Measurements from ENCODE around the gene COX6B2. TPM values are rescaled to one million over a fixed set of nuclear protein-coding genes. Genes with fewer than 3 reads are reported as not detected.
A peak's percentile ranks its signal among the peaks of the same experiment; 100 is the strongest.
"Not testable (repeated sequence)": the region's sequence is repeated elsewhere in the genome, so short reads cannot be mapped to it uniquely, and the experiment has no call there.

The COX6B2 gene
- total and polyA plus RNA-seq, 3 experiments from 2014 or later, result not detected

GRCh38 chr19:55339889-55340783 lies 14.4 kb downstream of the COX6B2 start:
- Histone ChIP-seq H3K27me3 (ENCODE audit: insufficient read depth, low read length, poor library complexity, severe bottlenecking) (no peaks in the 10 kb centered on the region), H3K4me3 (ENCODE audit: low read length) (peak overlapping the region; percentile 77), H3K9me3 (ENCODE audit: low read length) (no peaks in the 10 kb centered on the region), H3K36me3 (ENCODE audit: insufficient read depth, low read length) (no peaks in the 10 kb centered on the region), H3K4me1 (ENCODE audit: insufficient read depth, low read length) (peaks cover 24% of the 10 kb centered on the region), H3K27ac (ENCODE audit: low read depth, low read length) (peak overlapping the region; percentile 95)
- Mint-ChIP-seq H3K4me1 (peaks cover 21 to 29% (median 27%) of the 10 kb centered on the region in 3 donors), H3K27ac (peak overlapping the region; percentile 98 to 100 (median 100)), H3K36me3 (peaks cover 0 to 19% (median 2%) of the 10 kb centered on the region in 3 donors), H3K27me3 (peaks cover 8 to 15% of the 10 kb centered on the region in 2 donors), H3K4me3 (peak overlapping the region; percentile 89 to 97 (median 90)), H3K9me3 (peaks cover 0 to 3% (median 0%) of the 10 kb centered on the region in 5 donors)
- ChIA-PET POLR2A (interaction anchor here (0.9 to 2.0 kb wide), 13 partner anchors 11 to 1244 kb away, joined by 3 to 20 read pairs (median 6); partner anchors contain the start of genes FIZ1, HSPBP1, ISOC2 and PPP6R1), CTCF (interaction anchor here (1.2 to 3.5 kb wide), 7 partner anchors 13 to 314 kb away, joined by 3 to 28 read pairs (median 9); partner anchors contain the start of genes TMEM238 and U2AF2)
- DNase-seq, result peak in 2 of 5 donors; percentile 27 to 61

- H3K27ac Mint-ChIP-seq, result peak within 1 kb of the TSS; percentile 98 to 100 (median 100)
- H3K36me3 ChIP-seq (ENCODE audit: insufficient read depth, low read length), result no peaks in the 10 kb centered on the region
- peaks cover 11 to 15% of the 10 kb centered on the region in 2 donors for H3K27me3 Mint-ChIP-seq
- H3K36me3 Mint-ChIP-seq, result peaks cover 0 to 15% (median 0%) of the 10 kb centered on the region in 3 donors
- H3K4me1 ChIP-seq (ENCODE audit: insufficient read depth, low read length), result peaks cover 24% of the 10 kb centered on the region
- H3K4me3 Mint-ChIP-seq, result peak within 1 kb of the TSS; percentile 89 to 97 (median 90)
- H3K4me3 ChIP-seq (ENCODE audit: low read length), result peak within 1 kb of the TSS; percentile 77
- ChIA-PET CTCF (interaction anchor here (0.8 to 3.5 kb wide), 8 partner anchors 14 to 315 kb away, joined by 3 to 28 read pairs (median 6); partner anchors contain the start of genes TMEM238 and U2AF2), POLR2A (interaction anchor here (0.5 to 2.0 kb wide), 18 partner anchors 12 to 1244 kb away, joined by 3 to 20 read pairs (median 4); partner anchors contain the start of genes FIZ1, HSPBP1, ISOC2 and PPP6R1)
- H3K4me1 Mint-ChIP-seq, result peaks cover 21 to 29% (median 27%) of the 10 kb centered on the region in 3 donors
- peaks cover 0 to 3% (median 0%) of the 10 kb centered on the region in 5 donors for H3K9me3 Mint-ChIP-seq
- H3K9me3 ChIP-seq (ENCODE audit: low read length), result no peaks in the 10 kb centered on the region
- H3K27me3 ChIP-seq (ENCODE audit: insufficient read depth, low read length, poor library complexity, severe bottlenecking), result no peaks in the 10 kb centered on the region
- H3K27ac ChIP-seq (ENCODE audit: low read depth, low read length), result peak within 1 kb of the TSS; percentile 100
- peak; percentile 100 for DNase-seq
These were observed 15.2 kb downstream of the COX6B2 start, which contains the start of gene KMT5C for GRCh38 chr19:55339105-55339888. Gene KMT5C, plus strand, starts transcription at chr19:55339876. Its CDS starts 2,061 bp downstream, at chr19:55341937.

GRCh38 chr19:55336101-55336500 lies 18.4 kb downstream of the COX6B2 start:
- ChIA-PET CTCF (interaction anchor here (1.2 kb wide), 1 partner anchor 35 kb away, joined by 3 read pairs; no protein-coding TSS in a partner anchor), POLR2A (no interaction called here)
- H3K27ac ChIP-seq (ENCODE audit: low read depth, low read length), result no peak overlapping the region
- Mint-ChIP-seq H3K4me3 (peak overlapping the region in 1 of 7 donors; percentile 19), H3K36me3 (peaks cover 0 to 5% (median 0%) of the 10 kb centered on the region in 3 donors), H3K9me3 (peaks cover 0 to 3% (median 0%) of the 10 kb centered on the region in 5 donors), H3K27me3 (peaks cover 19 to 21% of the 10 kb centered on the region in 2 donors), H3K4me1 (peaks cover 16 to 23% (median 21%) of the 10 kb centered on the region in 3 donors), H3K27ac (peak overlapping the region in 1 of 8 donors; percentile 99)
- no peaks in the 10 kb centered on the region for H3K27me3 ChIP-seq (ENCODE audit: insufficient read depth, low read length, poor library complexity, severe bottlenecking)
- peaks cover 18% of the 10 kb centered on the region for H3K4me1 ChIP-seq (ENCODE audit: insufficient read depth, low read length)
- H3K36me3 ChIP-seq (ENCODE audit: insufficient read depth, low read length), result no peaks in the 10 kb centered on the region
- H3K4me3 ChIP-seq (ENCODE audit: low read length), result no peak overlapping the region
- no peak for DNase-seq
- H3K9me3 ChIP-seq (ENCODE audit: low read length), result no peaks in the 10 kb centered on the region

DNA sequence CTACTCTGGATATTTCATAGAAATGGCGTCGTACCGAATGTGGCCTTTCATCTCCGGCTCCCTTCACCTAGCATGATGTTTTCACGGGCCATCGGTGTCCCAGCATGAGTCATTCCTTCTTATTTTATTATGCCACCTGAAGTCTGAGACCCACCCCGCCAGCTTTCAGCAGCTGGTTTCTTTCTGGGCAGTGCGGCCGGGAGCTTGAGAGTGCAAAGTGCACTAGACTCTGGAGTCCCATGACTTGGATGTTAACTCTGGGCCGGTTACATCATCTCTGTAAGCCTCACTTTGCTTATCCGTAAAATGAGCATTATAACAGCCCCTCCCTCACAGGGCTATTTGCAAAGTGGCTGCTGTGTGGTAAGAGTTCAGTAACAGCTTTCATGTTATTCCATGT lies 20.6 kb downstream of the COX6B2 start:
- POLR2A ChIA-PET, result no interaction called here
- Mint-ChIP-seq H3K27ac (peak overlapping the region in 1 of 8 donors; percentile 19), H3K4me1 (peaks cover 6 to 7% (median 7%) of the 10 kb centered on the region in 3 donors), H3K36me3 (peaks cover 0 to 2% (median 0%) of the 10 kb centered on the region in 3 donors), H3K27me3 (peaks cover 19 to 21% of the 10 kb centered on the region in 2 donors), H3K4me3 (no peak overlapping the region), H3K9me3 (peaks cover 0 to 3% (median 0%) of the 10 kb centered on the region in 5 donors)
- Histone ChIP-seq H3K9me3 (ENCODE audit: low read length) (no peaks in the 10 kb centered on the region), H3K27me3 (ENCODE audit: insufficient read depth, low read length, poor library complexity, severe bottlenecking) (no peaks in the 10 kb centered on the region), H3K27ac (ENCODE audit: low read depth, low read length) (no peak overlapping the region), H3K4me1 (ENCODE audit: insufficient read depth, low read length) (peaks cover 8% of the 10 kb centered on the region), H3K36me3 (ENCODE audit: insufficient read depth, low read length) (no peaks in the 10 kb centered on the region), H3K4me3 (ENCODE audit: low read length) (no peak overlapping the region)
- CTCF ChIA-PET, result no interaction called here
- DNase-seq, result no peak

DNA sequence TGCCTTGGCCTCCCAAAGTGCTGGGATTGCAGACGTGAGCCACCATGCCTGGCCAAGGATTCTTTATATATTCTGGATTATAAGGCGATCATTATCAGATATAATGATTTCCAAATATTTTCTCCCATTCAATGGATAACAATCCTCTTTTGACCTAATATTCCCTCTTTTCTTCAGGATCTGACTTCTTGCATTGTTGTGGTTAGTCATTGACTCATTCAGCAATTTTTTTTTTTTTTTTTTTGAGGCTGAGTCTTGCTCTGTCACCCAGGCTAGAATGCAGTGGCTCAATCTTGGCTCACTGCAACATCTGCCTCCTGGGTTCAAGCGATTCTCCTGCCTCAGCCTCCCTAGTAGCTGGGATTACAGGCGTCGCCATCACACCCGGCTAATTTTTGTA lies 24.7 kb downstream of the COX6B2 start:
- H3K9me3 Mint-ChIP-seq; H3K4me1 ChIP-seq (ENCODE audit: insufficient read depth, low read length); CTCF ChIA-PET; H3K9me3 ChIP-seq (ENCODE audit: low read length); H3K36me3 ChIP-seq (ENCODE audit: insufficient read depth, low read length); H3K4me3 ChIP-seq (ENCODE audit: low read length); H3K36me3 Mint-ChIP-seq; H3K4me1 Mint-ChIP-seq; H3K27me3 ChIP-seq (ENCODE audit: insufficient read depth, low read length, poor library complexity, severe bottlenecking); H3K27ac Mint-ChIP-seq; H3K27ac ChIP-seq (ENCODE audit: low read depth, low read length); H3K4me3 Mint-ChIP-seq; POLR2A ChIA-PET; DNase-seq: not testable (repeated sequence)
- H3K27me3 Mint-ChIP-seq, result peaks cover 9 to 17% of the 10 kb centered on the region in 2 donors

- H3K27me3 Mint-ChIP-seq, result peaks cover 6 to 14% of the 10 kb centered on the region in 2 donors
- H3K36me3 Mint-ChIP-seq; H3K4me3 Mint-ChIP-seq; H3K27ac Mint-ChIP-seq; H3K4me1 Mint-ChIP-seq; DNase-seq; H3K27ac ChIP-seq (ENCODE audit: low read depth, low read length); H3K9me3 ChIP-seq (ENCODE audit: low read length); H3K4me3 ChIP-seq (ENCODE audit: low read length); H3K9me3 Mint-ChIP-seq; H3K27me3 ChIP-seq (ENCODE audit: insufficient read depth, low read length, poor library complexity, severe bottlenecking); H3K4me1 ChIP-seq (ENCODE audit: insufficient read depth, low read length); POLR2A ChIA-PET; CTCF ChIA-PET; H3K36me3 ChIP-seq (ENCODE audit: insufficient read depth, low read length): not testable (repeated sequence)
These were observed 25.7 kb downstream of the COX6B2 start for GRCh38 chr19:55328774-55329318.

- no peaks in the 10 kb centered on the region for H3K36me3 ChIP-seq (ENCODE audit: insufficient read depth, low read length)
- no peak within 1 kb of the TSS for H3K27ac ChIP-seq (ENCODE audit: low read depth, low read length)
- no peaks in the 10 kb centered on the region for H3K36me3 Mint-ChIP-seq
- DNase-seq, result no peak
- ChIA-PET POLR2A (no interaction called here), CTCF (no interaction called here)
- H3K27ac Mint-ChIP-seq, result no peak within 1 kb of the TSS
- H3K27me3 ChIP-seq (ENCODE audit: insufficient read depth, low read length, poor library complexity, severe bottlenecking), result no peaks in the 10 kb centered on the region
- H3K4me1 Mint-ChIP-seq, result peaks cover 0 to 1% (median 0%) of the 10 kb centered on the region in 3 donors
- no peak within 1 kb of the TSS for H3K4me3 ChIP-seq (ENCODE audit: low read length)
- no peaks in the 10 kb centered on the region for H3K9me3 Mint-ChIP-seq
- H3K27me3 Mint-ChIP-seq, result peaks cover 6 to 21% of the 10 kb centered on the region in 2 donors
- no peaks in the 10 kb centered on the region for H3K9me3 ChIP-seq (ENCODE audit: low read length)
- no peak within 1 kb of the TSS for H3K4me3 Mint-ChIP-seq
- no peaks in the 10 kb centered on the region for H3K4me1 ChIP-seq (ENCODE audit: insufficient read depth, low read length)
These were observed 29.3 kb downstream of the COX6B2 start, which contains the start of gene TMEM150B for GRCh38 chr19:55325172-55325571. Gene TMEM150B, minus strand, starts transcription at chr19:55325341. Its CDS starts 4,305 bp downstream, at chr19:55321036.

Measured in CD8-positive, alpha-beta memory T cell (primary cell).